ENCODE data around the gene CNNM4. TPM values are rescaled to one million over a fixed set of nuclear protein-coding genes. Genes with fewer than 3 reads are reported as not detected.

CNNM4 gene
- total RNA-seq, 1 donor from 2014 or later = 15.6 TPM

DNA sequence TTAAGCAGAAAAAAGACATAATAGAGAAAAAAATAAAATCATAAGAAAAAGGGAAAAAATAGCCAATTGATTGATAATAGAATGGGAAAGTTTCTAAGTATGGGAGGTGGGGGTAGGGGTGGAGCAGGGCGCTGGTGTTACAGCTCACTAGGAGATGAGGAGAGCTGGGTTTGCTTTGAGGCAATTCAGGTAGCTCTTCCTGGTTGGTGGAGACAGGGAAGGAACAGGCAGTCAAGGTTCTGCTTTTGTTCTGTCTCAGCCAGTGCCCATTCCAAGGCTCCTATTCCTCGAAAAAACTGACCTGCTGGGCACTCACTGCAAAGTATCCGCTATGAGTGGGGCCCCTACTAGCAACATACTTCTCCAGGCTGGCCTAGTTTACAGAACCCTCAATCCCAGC, 1.7 kb upstream of the CNNM4 start:
- DNase-seq (ENCODE audit: low read depth) = no peak

DNA sequence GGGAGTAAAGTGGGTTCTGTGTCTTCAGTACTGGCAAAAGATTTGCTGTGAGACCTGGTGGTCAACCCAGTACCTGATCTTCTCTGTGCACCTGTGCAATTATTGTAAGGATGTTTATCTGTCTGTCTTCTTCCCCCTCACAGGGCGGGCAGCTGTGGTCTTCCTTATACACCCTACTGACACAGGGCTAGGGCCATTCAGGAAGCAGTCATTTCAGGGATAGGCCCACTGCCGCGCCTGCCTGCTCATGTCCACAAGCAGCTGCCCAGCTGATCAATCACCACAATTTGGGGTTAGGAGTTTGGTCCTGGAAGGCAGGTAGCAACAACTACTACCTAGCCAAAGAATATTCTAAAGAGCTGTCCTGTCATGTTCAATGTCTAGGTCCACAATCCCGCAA, 1.2 kb upstream of the CNNM4 start:
- no peak for DNase-seq (ENCODE audit: low read depth)

DNA sequence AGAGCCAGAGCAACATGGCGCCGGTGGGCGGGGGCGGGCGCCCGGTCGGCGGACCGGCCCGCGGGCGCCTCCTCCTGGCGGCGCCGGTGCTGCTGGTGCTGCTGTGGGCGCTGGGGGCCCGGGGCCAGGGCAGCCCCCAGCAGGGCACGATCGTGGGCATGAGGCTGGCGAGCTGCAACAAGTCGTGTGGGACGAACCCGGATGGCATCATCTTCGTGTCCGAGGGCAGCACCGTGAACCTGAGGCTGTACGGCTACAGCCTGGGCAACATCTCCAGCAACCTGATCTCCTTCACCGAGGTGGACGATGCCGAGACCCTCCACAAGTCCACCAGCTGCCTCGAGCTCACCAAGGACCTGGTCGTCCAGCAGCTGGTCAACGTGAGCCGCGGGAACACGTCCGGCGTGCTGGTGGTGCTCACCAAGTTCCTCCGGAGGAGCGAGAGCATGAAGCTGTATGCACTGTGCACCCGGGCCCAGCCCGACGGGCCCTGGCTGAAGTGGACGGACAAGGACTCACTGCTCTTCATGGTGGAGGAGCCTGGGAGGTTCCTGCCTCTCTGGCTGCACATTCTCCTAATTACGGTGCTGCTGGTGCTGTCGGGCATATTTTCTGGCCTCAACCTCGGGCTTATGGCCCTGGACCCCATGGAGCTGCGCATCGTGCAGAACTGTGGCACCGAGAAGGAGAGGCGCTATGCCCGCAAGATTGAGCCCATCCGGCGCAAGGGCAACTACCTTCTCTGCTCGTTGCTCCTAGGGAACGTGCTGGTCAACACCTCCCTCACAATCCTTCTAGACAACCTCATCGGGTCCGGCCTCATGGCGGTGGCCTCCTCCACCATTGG, 507 bp downstream of the CNNM4 start:
- DNase-seq (ENCODE audit: low read depth) = no peak

DNA sequence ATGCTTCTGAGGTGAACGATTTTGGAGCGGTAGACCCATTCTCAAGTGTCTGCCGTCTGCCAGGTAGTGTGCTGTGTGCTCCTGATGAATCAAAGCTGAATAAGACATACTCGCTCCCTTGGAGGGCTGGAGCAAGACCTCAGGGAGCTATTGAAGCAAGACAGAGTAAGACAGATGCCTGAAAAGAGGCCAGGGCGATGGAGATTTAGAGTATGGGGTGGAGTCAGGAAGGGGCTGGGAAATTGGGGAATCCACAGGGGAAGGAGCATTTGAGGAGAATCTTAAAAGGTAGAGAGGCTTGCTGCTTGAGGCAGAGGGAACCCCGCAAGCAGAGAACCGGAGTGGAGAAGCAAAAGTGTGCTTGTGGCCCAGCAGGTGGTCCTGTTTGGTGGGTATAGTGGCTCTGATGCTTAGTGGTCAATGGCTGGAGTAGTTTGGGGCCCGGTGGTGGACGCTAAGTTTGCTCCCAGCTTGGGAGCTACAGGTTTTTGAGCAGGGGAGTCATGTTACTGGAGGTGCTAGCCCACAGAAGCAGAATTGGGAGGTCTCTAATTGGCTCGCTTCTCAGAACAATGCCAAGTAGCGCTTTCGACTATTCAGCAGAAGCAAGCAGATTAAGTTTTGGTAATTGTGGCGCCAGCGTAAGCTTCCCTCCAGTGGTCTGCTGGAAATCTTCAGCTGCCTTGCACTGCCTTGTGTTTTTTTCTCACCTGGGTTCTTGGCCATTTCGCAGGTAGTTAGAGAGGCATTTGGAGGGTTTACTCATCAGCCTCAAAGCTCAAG, 2.0 kb downstream of the CNNM4 start:
- DNase-seq (ENCODE audit: low read depth) = peak; percentile 7

DNA sequence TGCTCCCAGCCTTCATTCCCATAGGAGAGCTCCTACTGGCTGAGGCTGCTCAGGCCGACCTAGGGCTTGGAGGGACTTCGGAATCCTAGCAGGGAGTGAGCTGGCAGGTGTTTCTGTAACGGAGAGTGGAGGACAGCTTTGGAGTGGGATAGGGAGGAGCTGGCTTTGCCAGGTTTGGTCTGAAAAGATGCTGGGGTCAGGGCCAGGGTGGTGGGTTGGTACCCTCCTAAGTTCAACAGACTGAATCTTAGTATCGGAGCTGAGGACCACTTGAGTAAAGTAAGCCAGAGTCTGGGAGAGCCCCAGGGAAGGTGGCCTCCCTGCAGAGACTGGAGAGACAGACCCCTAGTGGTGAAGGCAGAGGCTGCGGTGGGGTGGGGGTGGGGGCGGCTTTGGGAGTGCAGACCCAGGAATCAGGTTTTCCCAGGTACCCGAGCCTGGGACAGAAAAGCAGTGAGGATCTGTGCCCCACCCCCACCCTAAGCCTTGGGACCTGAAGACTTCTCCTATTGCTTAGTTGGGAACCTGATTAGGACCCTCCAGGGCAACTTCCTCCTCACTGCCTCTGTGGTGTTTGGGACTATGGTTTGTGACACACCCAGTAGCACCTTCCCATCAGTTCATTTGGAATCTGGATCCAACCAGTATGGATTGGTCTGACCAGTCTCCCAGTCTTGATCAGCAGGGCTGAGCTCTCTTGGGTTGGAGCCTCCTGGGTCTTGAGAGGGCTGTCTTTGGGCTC, 3.0 kb downstream of the CNNM4 start:
- no peak for DNase-seq (ENCODE audit: low read depth)

DNA sequence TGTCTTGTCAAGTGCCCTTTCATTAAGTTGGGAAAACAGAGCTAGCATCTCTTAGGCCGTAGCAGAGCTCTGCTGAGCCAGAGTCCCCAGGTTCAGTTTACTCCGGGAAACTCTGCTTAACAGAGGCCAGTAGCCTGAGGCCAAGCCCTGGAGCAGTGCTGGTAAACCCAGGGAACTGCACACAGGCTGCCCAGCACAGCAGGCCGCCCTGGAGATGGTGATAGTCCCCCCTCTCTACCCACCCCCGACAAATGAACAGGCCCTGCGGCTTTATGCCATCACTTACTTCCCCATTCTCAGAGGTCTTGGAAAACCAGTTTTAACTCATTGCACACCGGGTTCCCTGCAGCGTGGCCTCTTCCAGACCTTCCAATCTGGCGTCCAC, 3.5 kb downstream of the CNNM4 start:
- DNase-seq (ENCODE audit: low read depth) = no peak

DNA sequence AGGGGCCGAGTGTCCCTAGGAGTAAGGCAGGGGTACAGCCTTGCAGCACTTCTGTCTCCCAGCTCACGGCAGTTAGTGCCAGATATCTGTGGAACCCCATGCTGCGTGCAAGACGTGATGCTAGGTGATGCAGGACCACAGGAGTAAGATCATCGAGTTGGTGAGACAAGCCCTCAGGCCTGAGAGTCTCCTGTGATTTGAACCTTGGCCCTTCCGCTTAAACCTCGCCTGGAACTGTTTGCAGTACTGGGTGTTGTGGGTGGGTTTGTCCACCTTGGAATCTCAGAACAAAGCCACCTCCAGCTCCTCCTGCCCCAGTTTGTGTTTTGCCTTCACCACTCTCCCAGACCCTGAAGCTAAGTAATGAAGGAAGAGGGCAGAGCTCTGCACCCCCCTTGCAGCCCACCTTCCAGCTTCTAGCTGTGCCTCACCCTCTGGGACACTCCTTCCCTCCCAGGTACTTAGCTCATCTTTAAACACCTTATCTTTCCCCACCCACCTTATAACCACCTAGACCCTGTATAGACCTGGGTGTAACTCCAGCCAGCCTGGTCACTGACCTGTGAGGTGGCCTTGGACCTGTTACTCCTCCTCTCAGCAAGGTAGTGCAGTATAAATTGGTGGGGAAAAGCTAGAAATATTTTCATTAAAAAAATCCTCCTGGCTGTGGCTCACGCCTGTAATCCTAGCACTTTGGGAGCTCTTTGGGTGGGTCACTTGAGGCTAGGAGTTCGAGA, 6.6 kb downstream of the CNNM4 start:
- no peak for DNase-seq (ENCODE audit: low read depth)

DNA sequence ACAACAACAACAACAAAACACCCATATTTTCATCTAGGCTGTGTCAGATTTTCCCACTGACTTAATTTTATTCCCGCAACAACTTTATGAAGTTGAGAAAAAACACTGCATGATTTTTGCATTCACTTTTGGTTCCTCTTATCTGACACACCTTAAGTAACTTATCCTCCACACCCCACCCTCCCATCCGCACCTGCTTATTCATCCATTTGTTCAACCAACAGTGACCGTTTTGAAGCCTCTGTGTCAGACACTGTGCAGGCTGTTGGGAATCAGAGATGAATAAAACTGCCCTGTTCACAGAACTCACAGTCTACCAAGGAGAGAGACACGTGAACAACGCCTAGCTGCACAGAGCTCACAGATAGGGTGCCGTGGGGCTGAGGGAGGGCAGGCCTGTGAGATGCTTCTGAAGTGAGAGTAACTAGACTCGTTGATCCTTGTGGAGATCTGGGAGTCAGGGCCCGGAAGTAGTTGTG, 7.4 kb downstream of the CNNM4 start:
- no peak for DNase-seq (ENCODE audit: low read depth)

DNA sequence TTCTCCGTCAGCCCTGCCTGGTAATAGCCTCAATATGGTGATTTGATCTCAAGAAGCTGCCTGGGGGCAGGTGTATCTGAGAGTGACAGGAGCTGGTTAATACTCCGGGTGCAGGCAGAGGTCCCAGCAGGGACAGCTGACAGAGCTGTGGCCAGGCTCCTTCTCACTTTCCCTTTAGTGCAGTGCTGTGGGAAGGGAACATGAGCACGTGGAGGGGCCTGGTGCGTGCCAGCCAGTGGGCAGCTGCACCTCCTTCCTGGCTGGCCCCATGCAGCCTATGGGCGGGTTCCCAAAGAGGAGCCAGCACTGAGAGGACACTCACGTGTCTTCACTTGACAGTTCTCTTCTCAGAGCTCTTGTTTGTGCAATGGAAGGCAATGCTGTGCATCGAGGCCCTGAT, 9.1 kb downstream of the CNNM4 start:
- peak; percentile 95 for DNase-seq (ENCODE audit: low read depth)

DNA sequence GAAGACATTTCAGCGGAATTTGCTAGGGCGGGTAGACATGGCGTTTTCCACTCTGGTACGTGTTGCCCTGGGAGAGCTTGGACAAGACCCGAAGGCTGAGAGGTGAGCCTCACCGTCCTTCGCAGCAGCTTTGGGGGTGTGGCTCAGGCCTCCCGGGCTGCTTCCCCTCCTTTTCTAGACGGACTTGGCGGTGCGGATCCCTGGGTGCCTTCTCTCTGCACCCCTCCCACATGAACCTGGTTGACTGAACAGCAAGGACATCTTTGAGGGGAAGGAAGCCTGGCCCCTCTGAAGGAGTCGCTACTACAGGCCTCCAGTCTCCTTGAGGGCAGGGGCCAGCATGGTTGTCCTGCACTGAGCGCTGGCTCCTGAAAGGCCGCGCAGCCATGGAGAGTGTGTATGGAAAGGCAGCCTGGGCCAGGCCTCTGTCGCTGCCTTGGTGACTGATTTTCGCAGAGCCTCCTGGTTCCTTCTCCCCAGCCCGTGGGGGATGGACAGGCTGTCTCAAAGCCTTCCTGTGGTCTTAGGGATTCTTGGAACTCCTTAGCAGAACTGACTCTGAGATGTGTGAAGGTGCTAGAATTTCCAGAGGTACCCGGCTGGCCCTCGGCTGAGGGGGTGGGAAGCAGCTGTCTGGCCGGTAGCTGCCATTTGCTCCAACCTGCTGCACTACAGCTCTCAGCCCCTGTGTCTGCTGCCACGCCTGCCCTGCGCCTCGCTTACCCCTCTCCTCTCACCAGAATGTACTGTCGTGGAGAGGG, 9.9 kb downstream of the CNNM4 start:
- DNase-seq (ENCODE audit: low read depth) = peak; percentile 32

DNA sequence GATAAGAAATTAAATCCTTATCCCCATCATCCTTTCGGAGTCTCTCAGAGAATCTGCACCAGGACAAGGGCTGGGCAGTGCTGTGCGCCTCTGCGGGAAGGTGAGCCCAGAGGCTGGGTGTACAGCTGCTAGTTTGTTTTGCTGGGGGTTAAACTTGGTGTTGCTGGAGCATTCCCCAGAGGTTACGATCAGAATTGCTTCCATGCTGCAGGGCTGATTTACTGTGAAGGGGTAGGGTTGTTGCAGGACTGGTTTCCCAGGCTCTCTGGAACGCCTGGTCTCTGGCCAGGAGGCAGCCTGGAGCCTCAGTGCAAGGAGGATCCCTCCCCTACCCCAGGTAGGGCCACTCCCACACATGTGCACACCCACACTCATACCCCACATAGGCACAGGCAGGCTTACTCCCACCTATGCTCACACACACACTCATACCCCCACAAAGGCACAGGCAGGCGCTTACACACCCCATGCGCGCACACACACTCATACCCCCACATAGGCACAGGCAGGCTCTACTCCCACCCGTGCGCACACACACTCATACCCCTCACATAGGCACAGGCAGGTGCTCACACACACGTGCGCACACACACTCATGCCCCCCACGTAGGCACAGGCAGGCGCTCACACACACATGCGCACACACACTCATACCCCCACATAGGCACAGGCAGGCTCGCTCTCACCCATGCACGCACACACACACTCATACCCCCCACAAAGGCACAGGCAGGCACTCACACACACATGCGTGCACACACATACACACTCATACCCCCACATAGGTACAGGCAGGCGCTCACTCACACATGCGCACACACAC, 11.3 kb downstream of the CNNM4 start:
- DNase-seq (ENCODE audit: low read depth) = no peak

DNA sequence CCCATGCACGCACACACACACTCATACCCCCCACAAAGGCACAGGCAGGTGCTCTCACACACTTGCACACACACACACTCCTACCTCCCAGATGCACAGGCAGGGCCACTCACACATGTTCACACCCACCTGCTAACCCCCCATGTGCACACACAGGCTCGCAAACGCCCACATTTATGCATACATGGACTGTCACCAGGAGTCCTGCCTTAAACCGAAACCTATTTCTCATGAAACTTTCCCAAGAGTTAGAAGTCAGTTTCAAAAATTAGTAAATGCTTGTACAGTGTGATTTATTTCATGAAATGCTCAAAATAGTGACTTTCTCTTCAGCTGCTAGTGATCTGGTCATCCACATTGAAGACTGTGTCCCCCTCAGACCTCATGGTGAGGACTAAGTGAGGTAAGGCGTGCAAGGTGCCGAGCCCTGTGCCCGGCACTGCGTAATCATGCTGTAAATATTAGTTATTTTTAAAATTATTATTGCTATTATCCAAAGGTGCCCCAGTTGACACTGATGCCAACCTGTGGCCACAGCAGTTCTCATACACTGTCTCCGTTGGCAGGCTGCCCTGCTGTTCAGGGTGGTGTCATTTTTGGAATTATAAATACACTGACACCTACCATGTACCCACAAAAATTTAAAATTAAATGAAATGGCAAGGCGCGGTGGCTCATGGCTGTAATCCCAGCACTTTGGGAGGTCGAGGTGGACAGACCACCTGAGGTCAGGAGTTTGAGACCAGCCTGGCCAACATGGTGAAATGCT, 12.4 kb downstream of the CNNM4 start:
- peak; percentile 50 for DNase-seq (ENCODE audit: low read depth)

DNA sequence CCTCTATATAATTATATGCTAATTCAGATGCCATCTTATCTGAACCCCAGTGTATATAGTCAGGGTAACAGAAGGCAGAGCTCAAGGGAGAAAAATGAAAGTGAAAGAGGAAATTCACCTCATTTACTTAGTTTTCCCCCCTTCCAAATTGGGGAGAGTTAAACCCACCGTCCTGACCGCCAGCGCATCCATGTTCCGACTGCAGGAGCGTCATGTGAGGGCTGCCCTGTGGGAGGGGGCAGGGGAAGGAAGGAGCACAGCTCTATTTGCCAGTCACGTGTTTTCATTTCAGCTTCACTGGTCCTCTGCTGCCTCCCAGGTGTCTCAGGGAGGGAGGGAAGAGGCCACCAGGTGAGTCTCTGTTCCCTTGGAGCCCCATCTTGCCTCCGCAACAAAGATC, 13.2 kb downstream of the CNNM4 start:
- DNase-seq (ENCODE audit: low read depth) = no peak

DNA sequence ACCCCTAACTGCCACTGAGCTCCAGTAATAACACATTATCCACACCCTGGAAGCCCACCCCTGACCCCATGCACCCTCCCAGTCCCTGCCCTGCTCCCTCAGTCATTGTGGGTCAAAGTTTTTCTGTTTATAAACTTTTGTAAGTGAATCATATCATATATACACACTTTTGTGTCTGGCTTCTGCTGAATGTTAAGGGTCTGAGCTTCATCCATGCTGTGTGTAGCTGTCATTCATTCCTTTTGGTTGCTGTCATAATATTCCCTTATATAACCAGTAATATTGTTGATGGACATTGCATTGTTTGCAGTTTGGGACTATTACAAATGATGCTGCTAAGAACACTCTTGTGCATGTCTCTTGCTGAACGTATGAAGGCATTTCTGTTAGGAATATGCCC, 14.5 kb downstream of the CNNM4 start:
- no peak for DNase-seq (ENCODE audit: low read depth)

DNA sequence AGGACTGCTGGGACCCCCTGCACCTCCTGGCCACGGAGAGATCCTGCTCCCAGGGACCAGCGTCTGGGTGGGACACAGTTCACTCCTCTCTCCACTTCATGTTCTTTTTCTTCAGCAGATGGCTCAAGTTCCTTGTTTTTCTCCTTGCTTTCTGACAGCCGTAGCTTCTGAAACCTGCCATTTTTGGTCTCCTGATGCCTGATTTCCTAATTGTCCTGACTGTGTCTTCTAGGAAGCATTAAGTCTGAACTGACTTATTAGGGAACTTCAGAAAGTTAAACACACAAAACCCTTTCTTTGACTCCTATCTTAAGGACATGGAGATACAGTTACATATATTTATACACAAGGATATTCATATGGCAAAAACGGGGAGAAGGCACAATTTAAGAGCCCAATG, 22.7 kb downstream of the CNNM4 start:
- DNase-seq (ENCODE audit: low read depth) = no peak

DNA sequence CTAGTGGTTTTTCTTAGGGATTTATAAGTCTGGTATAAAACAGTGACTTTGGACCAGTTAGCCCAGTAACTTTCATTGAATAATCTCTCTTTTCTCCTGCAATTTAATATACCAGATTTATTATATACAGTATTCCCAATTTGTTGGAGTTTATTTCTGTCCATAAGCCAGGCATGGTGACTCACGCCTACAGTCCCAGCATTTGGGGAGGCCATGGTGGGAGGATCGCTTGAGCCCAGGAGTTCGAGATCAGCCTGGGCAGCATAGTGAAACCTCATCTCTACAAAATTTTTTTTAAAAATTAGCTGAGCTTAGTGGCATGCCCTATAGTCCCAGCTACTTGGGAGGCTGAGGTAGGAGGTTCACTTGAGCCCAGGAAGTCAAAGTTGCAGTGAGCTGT, 26.7 kb downstream of the CNNM4 start:
- no peak for DNase-seq (ENCODE audit: low read depth)

DNA sequence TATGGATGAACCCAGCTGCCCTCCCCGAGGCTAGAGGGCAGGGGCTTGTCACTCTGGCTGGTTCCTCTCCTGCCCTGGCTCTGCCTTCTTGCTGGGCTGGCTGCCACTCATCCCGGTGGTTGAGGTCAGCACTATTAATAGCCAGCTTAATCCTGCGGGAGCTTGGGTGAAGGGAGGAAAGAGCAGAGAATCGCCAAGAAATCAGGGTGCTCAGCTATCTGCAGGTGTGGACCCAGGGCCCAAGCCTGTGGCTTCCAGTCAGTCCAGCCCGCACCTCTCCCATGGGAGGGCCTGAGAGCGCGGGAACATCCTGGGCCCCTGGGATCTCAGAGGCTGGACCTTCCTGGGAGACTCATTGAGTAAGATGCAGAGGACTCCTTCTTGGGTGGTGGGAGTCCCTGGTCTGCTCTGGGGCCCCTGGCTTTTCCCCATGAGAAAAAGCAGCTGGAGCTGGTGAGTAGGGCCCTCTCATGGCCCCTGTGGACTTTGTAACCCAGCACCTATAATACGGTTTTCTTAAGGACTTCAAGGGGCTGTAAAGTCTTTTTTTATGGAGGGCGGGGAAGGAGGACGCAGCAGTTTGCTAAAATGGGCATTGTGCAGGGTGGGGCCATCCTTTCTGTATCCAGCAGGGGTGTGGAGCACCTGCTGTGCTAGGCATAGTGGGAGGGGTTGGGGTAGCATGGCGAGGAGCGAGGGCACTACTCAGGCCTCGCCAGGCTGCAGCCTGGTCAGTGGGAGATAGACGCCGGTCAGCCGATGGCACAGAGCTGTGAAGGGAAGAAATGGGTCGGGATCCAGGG, 27.9 kb downstream of the CNNM4 start:
- peak; percentile 96 for DNase-seq (ENCODE audit: low read depth)

DNA sequence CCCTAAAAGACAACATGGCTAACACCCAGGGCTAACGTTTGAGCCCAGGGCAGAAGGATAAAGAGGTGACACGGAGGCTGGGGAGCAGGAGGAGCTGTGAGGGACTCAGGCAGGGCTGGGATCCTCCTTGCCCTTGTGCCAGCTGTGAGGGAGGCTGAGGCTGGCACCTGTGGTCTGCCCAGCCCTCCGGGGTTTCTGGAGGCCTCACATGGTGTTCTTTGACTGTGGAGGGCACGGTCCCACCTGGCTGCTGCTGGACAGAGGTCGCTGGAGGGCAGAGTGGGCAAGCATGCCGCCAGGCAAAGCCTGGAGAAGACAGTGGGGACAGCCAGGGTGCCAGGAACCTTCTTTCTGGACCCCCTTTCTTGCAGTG, 28.5 kb downstream of the CNNM4 start:
- DNase-seq (ENCODE audit: low read depth) = peak; percentile 65

Measured in myocyte (in vitro differentiated cells).